ENCODE data around the gene RER1.

DNA sequence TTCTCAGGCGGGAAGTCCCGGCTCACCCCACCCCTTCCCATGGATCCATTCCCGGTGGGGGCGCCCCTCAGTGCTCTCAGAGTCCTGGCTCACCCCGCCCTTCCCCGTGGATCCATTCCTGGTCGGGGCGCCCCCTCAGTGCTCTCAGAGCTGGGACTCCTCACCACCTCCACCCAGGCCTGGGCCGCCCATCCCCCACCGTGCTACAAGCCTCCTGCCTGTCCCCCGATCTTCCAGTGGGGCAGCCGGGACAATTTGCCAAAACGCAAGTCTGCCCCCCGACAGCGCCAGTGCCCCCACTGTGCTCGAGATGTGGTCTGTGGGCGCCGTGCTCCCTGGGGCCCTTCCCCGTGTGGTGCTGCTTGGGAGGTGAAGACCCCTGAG is 61.3 kb downstream of the RER1 start:
- TF ChIP-seq, protein P1, sequence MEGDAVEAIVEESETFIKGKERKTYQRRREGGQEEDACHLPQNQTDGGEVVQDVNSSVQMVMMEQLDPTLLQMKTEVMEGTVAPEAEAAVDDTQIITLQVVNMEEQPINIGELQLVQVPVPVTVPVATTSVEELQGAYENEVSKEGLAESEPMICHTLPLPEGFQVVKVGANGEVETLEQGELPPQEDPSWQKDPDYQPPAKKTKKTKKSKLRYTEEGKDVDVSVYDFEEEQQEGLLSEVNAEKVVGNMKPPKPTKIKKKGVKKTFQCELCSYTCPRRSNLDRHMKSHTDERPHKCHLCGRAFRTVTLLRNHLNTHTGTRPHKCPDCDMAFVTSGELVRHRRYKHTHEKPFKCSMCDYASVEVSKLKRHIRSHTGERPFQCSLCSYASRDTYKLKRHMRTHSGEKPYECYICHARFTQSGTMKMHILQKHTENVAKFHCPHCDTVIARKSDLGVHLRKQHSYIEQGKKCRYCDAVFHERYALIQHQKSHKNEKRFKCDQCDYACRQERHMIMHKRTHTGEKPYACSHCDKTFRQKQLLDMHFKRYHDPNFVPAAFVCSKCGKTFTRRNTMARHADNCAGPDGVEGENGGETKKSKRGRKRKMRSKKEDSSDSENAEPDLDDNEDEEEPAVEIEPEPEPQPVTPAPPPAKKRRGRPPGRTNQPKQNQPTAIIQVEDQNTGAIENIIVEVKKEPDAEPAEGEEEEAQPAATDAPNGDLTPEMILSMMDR (IDR thresholded peaks at IDR 0.05), result no peak
- no peak for TF ChIP-seq POLR2A (IDR thresholded peaks at IDR 0.05)

All from heart left ventricle (tissue), 13 donors.